ENCODE measurements around the gene CFL1.
A peak's percentile ranks its signal among the peaks of the same experiment; 100 is the strongest.

The CFL1 gene

DNA sequence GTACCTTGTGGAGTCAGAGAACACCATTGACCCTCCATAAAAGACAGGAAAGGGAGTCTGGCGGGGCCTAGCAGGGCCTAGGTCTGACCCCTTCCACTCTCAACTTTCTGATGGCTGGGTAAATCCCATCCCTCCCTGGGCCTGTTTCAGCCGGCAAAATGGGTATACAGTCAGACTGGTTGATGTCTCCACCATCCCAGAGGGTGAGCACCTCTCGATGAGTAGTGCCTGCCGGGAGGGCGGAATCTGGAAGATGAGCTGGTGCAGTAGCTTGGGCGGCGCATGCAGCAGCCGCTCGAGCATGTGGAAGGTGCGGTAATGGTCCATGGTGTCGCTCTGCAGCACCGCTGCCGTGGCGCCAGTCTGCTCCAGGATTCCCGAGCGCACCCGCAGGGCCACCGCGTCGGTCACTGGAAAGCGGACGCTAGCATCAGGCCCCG is 29.8 kb upstream of the CFL1 start:
- DNase-seq, result no peak

DNA sequence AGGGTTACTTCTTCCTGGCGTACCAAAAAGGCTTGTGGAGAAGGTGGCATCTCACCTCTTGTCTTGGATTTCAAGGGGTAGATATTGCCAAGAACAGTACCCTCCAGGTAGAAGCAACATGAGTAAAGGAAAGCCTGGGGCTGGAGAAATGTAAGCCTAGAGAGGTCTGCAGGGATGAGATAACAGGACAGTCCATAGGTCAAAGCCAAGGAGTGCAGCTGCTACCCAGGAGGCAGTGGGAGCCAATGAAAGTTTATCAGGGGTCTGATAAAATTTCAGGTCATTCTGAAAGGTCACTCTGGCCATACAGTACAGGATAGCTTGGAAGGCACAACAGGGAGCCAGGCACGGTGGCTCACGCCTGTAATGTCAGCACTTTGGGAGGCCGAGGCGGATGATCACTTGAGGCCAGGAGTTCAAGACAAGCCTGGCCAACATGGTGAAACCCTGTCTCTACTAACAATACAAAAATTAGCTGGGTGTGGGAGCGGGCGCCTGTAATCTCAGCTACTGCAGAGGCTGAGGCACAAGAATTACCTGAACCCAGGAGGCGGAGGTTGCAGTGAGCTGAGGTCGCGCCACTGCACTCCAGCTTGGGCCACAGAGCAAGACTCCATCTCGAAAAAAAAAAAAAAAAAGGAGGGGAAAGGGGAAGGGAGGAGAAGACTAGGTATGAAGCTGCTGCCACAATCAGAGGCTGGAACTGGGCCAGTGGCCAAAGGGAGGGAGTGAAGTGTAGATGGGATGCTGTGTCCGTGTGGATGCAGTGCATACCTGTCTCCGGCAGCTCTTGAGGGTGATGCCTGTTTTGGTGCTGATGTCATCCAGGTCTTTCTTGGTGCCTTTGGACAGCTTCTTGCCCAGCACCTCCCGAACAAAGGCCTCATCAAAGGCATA is 29.1 kb upstream of the CFL1 start:
- peak in 1 of 2 experiments; percentile 13 for DNase-seq

GRCh38 chr11:65885808-65886536 is 28.0 kb upstream of the CFL1 start:
- no peak for DNase-seq

- no peak for DNase-seq
Measured at GRCh38 chr11:65885231-65885630, 27.3 kb upstream of the CFL1 start.

GRCh38 chr11:65884716-65885092 is 26.7 kb upstream of the CFL1 start:
- peak; percentile 51 to 78 for DNase-seq

GRCh38 chr11:65883786-65884715 is 26.1 kb upstream of the CFL1 start:
- DNase-seq, result no peak

- no peak for DNase-seq
Measured at GRCh38 chr11:65883058-65883761, 25.2 kb upstream of the CFL1 start.

GRCh38 chr11:65882120-65883057 is 24.4 kb upstream of the CFL1 start:
- no peak for DNase-seq

DNA sequence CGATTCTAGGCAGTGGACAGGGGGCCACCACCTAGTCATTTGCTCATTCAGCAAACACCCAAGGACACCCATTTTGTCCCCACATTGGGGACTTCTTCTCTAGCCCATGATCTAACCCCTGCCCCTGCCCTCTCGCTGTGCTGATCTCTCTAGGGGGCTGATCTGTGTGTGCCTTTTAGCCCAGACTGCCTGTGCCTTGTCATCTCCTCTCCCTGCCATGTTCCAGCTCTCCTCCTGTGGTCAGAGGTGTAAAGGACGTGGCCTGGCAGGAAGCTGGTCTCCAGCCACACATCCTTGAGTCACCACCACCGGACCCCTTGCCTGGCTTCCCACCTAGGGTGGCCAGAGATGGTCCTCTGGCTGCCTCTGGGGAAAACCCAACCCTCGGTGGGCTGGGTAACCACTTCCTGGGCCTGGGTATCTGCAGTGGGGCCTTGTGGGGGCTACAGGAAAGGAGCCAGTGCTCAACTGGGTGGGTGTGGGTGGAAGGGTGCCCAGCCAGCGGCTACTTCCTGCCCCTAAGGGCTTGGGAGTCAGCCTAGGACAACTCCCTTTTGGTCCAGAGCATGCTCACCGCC is 23.0 kb upstream of the CFL1 start:
- DNase-seq, result no peak

DNA sequence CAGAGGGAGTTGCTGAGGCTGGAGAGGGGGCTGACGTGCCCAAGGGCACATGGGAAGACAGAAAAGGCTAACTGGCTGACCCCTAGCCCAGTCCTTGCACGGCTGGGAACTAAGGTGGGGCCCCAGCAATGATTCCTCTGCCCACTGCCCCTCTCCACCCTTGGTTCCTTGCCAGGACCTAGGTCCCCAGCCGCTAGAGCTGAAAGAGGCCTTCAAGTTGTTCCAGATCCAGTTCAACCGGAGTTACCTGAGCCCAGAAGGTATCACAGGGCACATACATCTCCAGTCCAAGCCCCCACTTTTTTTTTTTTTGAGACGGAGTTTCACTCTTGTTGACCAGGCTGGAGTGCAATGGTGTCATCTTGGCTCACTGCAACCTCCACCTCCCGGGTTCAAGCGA is 22.0 kb upstream of the CFL1 start:
- no peak for DNase-seq

GRCh38 chr11:65879617-65880016 is 21.6 kb upstream of the CFL1 start, which contains the start of gene CTSW:
TSS of gene CTSW (plus strand) at chr11:65879837. CDS start at chr11:65879855, 18 bp downstream.
- DNase-seq, result no peak

DNA sequence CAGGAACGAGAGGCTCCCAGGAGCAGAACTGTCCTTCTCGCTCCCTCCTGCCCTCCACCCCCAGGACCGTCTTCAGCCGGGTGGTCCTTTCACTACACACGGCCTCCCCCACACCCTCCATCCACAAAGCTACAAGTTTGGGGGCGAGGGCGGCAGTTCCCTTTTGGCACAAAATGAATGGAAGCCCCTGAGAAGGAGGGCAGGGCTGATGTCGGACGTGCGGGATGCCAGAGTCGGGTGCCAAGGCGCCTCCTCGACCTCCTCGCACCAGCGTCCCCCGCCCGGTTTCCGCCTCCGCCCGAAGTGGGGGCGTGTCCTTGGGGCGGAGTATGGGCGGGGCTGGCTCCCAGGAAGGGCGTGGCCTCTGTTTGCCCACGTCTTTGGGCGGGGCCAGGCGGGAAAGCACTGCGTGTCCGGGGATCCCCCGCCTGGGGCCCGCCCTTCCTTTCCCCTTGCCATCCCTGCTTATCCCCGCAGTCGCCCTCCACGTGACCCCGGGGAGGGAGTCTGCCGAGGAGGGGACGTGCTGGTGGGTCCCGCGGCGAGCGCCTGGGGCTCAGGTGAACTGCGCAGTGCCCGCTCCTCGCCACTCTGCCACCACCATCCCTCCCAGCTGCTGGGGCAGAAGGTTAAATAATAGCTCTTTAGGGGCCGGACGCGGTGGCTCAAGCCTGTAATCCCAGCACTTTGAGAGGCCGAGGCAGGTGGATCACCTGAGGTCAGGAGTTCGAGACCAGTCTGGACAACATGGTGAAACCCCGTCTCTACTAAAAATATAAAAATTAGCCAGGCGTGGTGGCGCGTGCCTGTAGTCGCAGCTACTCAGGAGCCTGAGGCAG is 15.6 kb upstream of the CFL1 start:
- peak; percentile 84 to 90 for DNase-seq

GRCh38 chr11:65872586-65873317 is 14.8 kb upstream of the CFL1 start, which contains the start of gene EFEMP2:
TSS of gene EFEMP2 (minus strand) at chr11:65872800. CDS start at chr11:65872354, 446 bp downstream.
- DNase-seq, result no peak

GRCh38 chr11:65871811-65872548 is 14.0 kb upstream of the CFL1 start:
- DNase-seq, result no peak

DNA sequence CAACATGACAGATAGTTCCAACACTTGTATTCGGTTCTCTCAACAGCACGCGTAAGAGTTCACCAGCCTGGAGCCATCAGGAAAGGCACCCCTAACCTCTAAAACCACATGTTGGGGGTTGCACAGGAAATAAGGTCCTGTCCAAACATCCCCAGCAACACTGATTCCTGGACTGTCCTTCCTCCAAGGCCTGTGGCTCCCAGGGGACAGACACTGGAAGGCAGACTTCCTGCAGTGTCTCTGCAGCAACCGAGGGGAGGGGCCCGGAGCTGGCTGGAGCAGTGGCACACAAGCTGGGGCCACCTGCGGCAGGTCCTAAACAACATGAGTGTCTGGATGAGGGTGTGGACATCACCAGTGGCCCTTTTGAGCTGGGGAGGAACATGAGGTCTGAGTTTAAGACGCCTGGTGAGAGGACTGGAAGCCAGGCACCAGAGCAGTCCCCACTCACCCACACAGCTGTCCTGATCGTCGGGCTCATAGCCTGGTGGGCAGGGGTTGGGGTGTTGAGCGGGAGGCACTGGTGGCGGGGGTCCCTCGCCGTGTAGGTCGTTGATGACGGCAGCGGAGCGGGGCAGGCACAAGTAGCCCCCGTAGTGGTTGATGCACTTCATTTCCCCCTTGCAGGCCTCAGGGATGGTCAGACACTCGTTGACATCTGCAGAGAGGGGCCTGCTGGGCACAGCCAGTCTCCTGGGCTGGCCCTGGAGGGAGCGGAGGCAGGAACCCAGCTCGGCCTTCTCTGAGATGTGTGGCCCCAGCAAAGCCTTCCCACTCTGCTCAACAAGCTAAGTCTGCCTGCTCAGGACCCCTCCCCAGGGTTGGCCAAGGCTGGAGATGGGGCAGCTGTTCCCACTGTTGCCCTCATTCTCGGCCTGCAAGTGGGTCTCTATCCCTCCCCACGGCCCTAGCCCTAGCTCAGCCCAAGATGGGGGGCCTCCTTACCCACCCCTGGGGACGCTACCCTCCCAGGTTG is 13.0 kb upstream of the CFL1 start:
- peak; percentile 19 to 25 for DNase-seq

DNA sequence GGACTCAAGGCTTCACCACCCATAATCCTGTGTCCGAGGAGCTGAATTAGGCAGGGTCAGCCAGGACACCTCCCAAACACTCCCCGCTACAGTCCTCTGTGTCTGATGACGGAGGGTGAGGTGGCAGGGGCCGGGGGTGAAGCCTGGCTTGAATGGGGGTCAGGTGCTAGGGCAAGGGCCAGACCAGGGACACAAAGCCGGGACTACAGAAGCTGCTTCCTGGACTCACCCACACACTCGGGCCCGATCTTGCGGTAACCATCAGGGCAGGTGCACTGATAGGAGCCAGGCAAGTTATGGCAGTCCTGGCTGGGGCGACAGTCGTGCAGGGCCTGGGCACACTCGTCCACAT is 12.3 kb upstream of the CFL1 start:
- no peak for DNase-seq

Measured in NCI-H2081 (cell line).